ENCODE measurements around the gene MRAS.
"Not testable (repeated sequence)": the region's sequence is repeated elsewhere in the genome, so short reads cannot be mapped to it uniquely, and the experiment has no call there.

MRAS gene

GRCh38 chr3:138426754-138427153 is 78.4 kb downstream of the MRAS start:
- not testable (repeated sequence) for DNase-seq

- peak; percentile 43 for DNase-seq
Observed at GRCh38 chr3:138429665-138430064, 81.3 kb downstream of the MRAS start.

- DNase-seq, result no peak
Observed at GRCh38 chr3:138432576-138433240, 84.3 kb downstream of the MRAS start.

DNA sequence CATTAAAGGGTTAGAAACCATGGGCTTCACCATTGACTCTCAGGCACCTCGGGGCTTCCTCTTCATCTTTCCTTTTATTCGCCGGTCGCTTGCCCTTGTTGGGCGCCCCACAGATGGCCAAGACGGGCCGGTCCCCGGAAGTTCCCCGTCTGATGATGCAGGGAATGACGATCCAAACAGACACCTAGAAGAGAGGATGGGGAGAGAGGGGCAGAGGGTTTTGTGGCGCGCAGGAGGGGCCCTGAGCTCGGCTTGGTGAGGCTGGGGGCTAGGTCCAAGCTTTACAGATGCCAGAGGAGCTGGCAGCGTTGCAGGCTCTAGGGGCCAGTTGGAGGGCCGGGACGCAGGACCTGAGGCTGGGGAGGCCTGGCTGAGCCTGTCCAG is 85.5 kb downstream of the MRAS start:
- no peak for DNase-seq

- DNase-seq, result peak; percentile 84
Observed at GRCh38 chr3:138434276-138434874, 86.0 kb downstream of the MRAS start, which contains the start of gene ESYT3. Gene ESYT3 (plus strand): TSS chr3:138434616. CDS start chr3:138434799, 183 bp downstream.

DNA sequence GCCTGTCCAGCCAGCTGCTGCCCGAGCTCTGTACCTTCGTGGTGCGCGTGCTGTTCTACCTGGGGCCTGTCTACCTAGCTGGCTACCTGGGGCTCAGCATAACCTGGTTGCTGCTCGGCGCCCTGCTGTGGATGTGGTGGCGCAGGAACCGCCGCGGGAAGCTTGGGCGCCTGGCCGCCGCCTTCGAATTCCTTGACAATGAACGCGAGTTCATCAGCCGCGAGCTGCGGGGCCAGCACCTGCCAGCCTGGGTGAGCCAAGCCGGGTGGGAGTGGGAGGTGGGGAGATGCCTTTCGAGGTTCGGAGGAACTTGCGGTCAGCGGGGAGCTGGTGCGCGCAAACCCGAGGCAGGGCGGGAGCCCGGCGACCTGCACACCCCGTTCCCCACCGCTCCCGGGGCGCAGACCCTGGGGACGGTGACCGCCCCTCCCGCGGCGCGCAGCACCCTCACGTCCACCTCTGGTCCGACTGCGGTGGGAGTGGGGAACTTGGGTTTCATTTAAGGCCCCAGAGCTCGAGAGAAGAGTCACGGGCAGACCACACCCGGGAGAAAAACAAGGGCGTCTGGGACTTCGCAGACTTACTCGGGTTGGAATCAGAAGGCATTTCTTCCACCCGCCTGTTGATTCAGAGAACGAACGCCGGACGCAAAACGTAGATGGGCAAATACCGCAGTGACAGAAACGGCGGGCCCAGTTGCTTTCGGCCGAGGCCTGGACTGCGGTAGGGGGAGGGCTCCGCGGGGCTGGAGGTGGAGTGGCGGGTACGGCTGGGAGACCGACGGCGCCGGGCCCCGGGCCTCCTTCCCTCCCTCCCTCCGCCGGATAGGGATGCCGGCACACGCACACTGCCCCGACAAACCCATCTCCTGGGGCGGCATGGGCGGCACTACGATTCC is 86.7 kb downstream of the MRAS start:
- no peak for DNase-seq

DNA sequence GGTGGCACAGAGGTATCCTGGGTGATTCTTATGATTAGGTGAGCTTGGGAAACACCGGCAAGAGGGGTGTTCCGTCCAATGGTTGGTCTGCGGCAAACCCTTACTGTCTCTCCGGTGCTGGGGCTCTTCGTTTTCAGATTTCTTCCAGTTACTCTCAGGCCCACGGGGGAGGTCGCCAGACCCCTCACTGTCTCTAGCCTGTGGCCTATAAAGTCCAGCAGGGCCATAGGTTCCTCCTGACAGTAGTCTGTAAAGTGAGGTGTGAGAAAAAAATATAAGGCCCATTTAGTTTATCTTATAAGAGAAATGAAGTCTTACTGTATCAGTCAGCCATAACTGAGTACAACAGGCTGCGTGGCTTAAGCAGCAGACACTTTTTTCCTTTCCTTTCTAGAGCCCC is 87.5 kb downstream of the MRAS start:
- no peak for DNase-seq

- no peak for DNase-seq
Observed at GRCh38 chr3:138437281-138437680, 88.9 kb downstream of the MRAS start.

- peak; percentile 31 for DNase-seq
Observed at GRCh38 chr3:138438896-138439295, 90.5 kb downstream of the MRAS start.

- no peak for DNase-seq
Observed at GRCh38 chr3:138439646-138440045, 91.3 kb downstream of the MRAS start.

GRCh38 chr3:138440121-138440521 is 91.7 kb downstream of the MRAS start:
- peak; percentile 56 for DNase-seq

DNA sequence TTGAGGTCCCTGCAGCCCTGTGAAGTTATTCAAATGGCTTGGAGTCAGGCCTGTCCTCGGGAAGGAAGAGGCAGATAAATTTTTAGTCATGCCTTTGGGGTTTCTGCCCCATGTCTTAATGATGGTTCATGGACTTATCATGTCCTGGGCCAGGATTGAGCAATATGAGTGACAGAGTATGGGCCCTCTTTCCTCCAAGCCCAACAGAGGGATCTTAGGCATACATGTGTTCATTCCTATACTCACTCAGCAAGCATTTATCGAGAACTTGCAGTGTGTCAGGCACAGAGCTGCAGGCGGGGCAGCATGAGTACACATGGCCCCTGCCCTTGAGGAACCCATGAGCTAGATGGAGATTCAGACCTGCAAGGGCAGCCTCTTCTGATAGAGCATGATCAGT is 92.2 kb downstream of the MRAS start:
- peak; percentile 35 for DNase-seq

GRCh38 chr3:138441256-138441655 is 92.9 kb downstream of the MRAS start:
- DNase-seq, result no peak

GRCh38 chr3:138441742-138442141 is 93.4 kb downstream of the MRAS start:
- DNase-seq, result no peak

- peak; percentile 48 for DNase-seq
Observed at GRCh38 chr3:138442433-138442832, 94.1 kb downstream of the MRAS start.

DNA sequence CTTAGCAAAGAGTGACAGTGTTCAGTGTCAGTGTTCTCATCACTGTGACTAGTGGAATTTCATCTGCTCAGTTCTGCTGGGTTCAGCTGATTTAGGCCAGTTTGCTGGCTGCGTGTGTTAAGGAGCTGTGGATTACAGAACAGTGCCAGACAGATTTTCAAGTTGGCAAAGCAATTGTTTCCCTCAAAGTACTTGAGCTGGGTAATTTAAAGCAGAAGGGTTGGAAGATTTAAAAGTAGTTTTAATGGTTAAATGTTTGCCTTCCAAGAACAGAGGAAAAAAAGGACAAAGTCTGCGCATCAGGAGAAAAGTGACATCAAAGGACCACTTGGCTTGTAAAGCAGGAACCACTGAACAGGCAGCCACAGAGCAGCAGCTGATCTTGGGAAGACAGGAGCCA is 94.7 kb downstream of the MRAS start:
- DNase-seq, result no peak

DNA sequence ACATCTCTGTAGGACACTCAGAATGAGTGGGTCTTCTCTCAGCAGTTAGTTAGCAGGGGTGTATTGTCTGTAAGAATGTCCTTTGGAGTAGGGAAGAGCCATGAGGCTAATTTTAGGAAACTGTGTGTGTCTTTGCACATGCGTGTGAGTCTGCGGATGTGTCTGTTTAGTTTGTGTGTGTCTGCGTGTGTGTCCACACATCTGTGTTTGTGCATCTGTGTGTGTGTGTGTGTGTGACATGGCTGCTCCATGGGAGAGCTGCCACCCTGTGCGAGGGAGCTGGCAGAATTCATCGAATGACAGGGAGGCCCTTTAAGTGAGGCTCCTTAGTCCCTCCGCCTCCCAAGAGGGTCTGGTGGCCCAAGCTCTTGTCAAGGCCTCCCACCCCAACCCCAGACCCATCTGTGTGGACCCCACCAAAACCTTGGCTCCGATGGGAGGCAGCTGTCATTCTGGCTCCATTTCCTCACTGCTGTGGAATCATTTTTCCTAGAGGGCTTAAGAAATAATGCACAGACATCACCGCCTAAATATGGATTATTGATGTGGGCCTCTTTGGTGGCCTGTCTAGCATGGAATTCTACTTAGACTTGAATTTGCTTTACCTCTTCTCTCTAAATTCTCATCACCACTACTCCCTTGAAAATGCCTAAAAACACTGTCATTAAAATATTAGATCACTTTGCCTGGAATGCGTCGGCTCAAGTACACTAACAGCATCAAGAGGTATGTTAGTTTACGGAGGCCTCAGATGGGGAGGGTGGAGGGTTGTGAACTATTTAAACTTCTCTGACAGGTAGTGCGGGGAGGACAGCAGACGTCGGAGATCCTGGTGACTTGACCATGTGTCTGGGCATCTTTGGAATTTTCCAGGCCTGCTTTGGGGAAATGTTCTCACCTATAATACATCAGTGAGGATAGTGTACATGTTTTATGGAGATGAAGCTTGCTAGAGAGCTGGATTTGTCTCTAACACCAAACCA is 95.4 kb downstream of the MRAS start:
- no peak for DNase-seq

DNA sequence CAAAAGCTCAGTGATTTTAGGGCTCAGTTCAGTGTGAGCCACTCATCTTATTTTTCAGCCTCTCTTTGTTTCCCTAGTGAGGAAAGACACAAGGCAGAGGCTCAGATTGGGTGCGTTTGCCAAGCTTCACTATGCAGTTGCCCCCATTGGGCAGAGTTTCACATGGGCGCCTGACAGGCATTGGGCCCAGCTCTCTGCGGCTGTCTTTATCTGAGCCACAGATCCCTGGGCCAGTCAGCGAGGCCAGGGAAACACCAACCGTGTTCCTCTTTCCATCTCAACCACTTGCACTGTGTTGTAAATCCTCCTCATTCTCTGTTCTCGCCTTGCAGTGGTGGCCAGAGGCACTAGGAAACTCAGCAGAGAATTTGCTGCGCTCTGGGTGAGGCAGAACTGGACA is 96.9 kb downstream of the MRAS start:
- DNase-seq, result peak; percentile 64

- no peak for DNase-seq
Observed at GRCh38 chr3:138445654-138446053, 97.3 kb downstream of the MRAS start.

DNA sequence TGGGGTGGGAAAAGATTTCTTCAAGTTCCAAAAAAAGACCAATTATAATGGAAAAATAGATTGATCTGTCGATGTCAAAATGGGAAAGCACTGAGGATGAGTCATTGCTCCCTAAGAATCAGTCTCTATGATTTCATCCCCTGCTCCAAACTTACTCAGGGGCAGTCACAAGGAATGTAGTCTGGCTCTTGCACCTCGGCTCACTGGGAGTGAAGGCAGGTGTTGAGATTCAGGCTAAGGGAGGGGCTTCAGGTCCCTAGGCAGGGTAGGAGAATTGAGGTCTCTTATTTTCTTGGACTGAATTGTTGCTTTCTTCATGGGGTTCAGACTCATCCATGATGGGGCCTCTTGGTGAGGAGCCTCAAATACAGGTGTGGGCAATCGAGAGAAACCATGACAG is 100.3 kb downstream of the MRAS start:
- no peak for DNase-seq

DNA sequence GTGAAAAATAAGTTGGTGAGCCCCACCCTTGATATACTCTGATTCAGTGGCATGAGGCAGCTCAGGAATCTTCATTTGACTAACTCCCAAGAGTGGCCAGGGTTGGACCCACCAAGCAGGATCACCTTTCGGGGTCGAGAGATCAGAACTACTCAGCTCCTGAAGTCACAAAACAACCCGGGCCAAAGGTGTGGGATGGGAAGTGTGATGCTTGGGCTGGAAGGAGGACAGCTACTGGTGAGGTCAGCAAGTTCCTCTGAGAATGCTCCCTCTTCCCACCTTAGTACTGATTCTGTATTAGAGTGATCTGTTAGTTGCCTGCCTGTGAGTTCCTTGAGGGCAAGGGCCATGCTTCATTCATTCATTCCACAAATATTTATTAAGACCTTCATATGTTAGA is 101.1 kb downstream of the MRAS start:
- no peak for DNase-seq

- DNase-seq, result no peak
Observed at GRCh38 chr3:138450181-138450580, 101.8 kb downstream of the MRAS start.

Measured in hematopoietic multipotent progenitor cell treated with erythropoietin and hydrocortisone succinate and interleukin-3 and kit ligand, for 6 days (in vitro differentiated cells).